Skin epidermis (tissue), 12 donors: Measurements from ENCODE around the gene KSR2.
"Not testable (repeated sequence)": the region's sequence is repeated elsewhere in the genome, so short reads cannot be mapped to it uniquely, and the experiment has no call there.

Experiments
- H3K27ac ChIP-seq, 21 experiments: fragments of 200-600 bp; sonication (generic) in 11 of 21; one replicate each; pipeline ENCODE4 v1.5.0; 2020; ENCODE audit warnings: mild to moderate bottlenecking in 3 of 21, inconsistent platforms in 2 of 21, moderate library complexity in 2 of 21
- H3K4me3 ChIP-seq, 7 experiments: fragments of 200-600 bp; sonication (generic) in 2 of 7; one replicate each; pipeline ENCODE4 v1.5.0; 2020; ENCODE audit warnings: inconsistent platforms in 2 of 7, mild to moderate bottlenecking in 2 of 7, moderate library complexity in 1 of 7

The KSR2 gene

DNA sequence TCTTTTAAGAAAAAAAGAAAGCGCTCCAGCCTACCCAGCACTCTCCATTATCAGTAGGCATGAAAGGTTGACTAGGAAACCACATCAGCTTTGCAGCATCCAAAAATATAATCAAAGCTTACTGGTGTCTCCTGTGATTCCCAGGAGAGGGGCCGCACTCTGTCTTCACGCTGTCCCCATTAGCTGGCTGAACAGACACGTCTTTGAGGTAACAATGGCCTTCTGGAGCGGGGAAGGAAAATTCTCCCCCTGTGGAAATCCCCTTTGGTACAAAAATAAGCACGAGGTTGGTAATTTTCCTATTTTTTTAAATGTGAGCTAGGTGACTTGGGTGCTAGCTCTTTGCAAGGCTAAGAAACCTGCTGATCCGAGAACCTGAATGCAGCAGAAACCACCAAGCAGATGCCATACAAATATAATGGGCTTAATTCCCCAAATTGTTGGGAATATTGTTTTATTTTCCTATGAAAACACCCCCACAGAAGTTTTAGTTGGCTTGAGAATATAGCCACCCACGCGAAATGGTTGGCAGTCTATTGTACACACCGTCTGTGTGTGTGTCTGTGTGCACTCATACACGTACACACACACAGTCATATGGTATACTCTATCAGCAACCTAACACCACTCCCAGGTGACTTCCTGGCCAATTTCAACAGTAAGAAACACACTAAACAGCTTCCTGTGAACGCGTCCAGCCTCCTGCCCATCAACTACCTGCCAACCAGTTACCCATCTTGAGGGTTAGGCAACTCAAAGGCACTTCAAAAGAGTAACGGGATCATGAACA is 71.2 kb downstream of the KSR2 start:
- Histone ChIP-seq H3K4me3 (no peak overlapping the region), H3K27ac (no peak overlapping the region)

DNA sequence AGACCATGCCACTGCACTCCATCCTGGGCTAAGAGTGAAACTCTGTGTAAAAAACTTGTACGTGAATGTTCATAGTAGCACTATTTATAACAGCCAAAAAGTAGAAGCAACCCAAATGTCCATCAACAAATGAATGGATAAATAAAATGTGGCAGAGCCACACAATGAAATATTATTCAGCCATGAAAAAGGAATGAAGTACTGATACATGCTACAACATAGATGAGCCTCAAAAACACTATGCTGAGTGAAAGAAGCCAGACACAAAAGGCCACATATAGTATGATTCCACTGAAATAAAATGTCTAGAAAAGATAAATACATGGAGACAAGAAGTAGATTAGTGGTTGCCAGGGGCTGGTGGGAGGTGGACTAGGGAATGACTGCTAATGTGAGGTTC is 72.8 kb downstream of the KSR2 start:
- H3K27ac ChIP-seq = no peak overlapping the region

DNA sequence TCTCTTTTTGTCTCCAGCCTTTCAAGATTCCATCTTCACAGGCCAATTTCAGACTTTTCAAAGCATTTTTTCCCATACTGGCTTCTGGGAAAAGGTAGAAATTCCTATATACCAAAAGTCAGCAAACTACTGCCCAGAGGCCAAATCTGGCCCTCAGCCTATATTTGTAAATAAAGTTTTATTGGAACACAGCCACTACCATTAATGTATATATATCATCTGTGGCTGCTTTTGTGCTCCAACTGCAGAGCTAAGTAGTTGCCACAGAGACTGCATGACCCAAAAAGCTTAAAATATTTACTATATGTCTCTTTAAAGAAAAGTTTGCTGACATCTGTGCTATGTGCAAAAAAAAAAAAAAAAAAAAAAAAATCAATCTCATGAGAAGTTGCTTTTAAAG is 76.3 kb downstream of the KSR2 start:
- Histone ChIP-seq H3K27ac (no peak overlapping the region), H3K4me3 (no peak overlapping the region)

More for the DNA sequence above, 72.8 kb downstream of the KSR2 start:
- no peak overlapping the region for H3K4me3 ChIP-seq

DNA sequence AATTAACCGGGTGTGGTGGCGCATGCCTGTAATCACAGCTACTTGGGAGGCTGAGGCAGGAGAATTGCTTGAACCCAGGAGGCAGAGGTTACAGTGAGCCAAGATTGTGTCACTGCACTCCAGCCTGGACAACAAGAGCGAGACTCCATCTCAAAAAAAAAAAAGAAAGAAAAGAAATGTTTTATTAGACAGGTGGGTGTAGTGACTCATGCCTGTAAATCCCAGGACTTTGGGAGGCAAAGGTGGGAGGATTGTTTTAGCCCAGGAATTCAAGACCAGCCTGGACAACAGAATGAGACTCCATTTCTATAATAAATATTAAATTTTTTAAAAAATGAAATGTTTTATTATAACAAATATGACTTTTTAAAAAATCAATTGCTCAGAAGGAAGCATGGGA is 77.5 kb downstream of the KSR2 start:
- H3K4me3 ChIP-seq, H3K27ac ChIP-seq: not testable (repeated sequence)

DNA sequence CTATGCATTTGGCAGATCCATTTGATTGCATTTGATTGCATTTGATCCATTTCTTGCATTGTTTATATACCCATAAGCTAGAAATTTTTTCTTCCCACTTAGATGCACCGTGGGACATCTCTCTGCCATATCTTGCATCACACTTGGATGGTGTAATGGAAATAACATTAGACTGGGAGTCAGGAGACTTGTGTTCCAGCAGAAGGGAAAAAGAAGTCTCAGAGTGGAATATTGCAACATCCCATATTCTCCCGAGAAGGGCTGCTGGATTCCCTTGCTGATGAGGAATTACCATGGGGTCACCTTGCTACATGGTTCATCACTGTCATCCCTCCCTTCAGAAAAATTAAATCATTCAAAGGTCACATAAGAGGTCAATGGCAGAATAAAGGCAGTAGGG is 78.1 kb downstream of the KSR2 start:
- Histone ChIP-seq H3K27ac (no peak overlapping the region), H3K4me3 (no peak overlapping the region)

GRCh38 chr12:117890137-117890536 is 78.7 kb downstream of the KSR2 start:
- no peak overlapping the region for H3K4me3 ChIP-seq

GRCh38 chr12:117889098-117889497 is 79.7 kb downstream of the KSR2 start:
- Histone ChIP-seq H3K4me3 (no peak overlapping the region), H3K27ac (no peak overlapping the region)

More at GRCh38 chr12:117890137-117890536, 78.7 kb downstream of the KSR2 start:
- no peak overlapping the region for H3K27ac ChIP-seq

DNA sequence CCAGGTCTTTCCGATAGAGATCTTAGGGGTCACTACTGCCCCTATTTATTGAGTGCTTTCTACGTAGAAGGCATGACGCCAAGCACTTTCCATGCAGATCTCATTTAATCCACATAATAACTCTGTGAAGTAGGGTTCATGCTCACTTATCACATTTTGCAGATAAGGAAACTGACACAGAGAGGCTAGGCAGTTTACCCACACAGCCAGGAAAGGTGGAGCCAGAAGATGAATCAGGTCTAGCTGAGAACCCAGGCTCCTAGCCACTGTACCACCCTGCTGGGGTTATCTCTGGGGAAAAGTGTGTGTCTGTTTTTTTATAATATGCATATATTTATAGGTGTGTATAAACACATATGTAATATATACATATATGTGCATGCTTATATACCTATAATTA is 83.6 kb downstream of the KSR2 start:
- Histone ChIP-seq H3K27ac (no peak overlapping the region), H3K4me3 (no peak overlapping the region)

- Histone ChIP-seq H3K27ac (no peak overlapping the region), H3K4me3 (no peak overlapping the region)
These were observed 84.6 kb downstream of the KSR2 start for GRCh38 chr12:117884161-117884560.

GRCh38 chr12:117882603-117883184 is 86.1 kb downstream of the KSR2 start:
- H3K4me3 ChIP-seq = no peak overlapping the region
- H3K27ac ChIP-seq = no peak overlapping the region

GRCh38 chr12:117882181-117882580 is 86.6 kb downstream of the KSR2 start:
- H3K4me3 ChIP-seq = no peak overlapping the region
- no peak overlapping the region for H3K27ac ChIP-seq

DNA sequence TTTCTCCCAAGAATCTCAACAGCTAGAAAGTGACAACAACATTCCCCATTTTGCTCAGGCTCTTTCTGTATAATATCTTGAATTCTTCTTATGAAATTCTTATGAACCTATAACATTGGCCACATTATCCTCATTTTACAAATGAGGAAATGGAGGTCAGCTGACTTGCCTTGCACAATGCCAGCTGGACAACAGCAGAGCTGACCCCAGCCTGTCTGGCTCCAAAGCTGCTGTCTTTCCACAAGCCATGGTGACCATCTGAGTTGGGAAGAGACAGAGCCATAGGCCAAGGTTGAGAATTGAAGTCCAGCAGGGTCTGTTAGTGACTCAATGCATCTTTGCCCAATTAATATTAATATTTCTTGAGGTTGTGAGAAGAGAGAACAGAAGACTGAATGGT is 87.3 kb downstream of the KSR2 start:
- no peak overlapping the region for H3K27ac ChIP-seq
- no peak overlapping the region for H3K4me3 ChIP-seq

- no peak overlapping the region for H3K4me3 ChIP-seq
- H3K27ac ChIP-seq = no peak overlapping the region
These were observed 90.2 kb downstream of the KSR2 start for GRCh38 chr12:117878605-117879004.

- Histone ChIP-seq H3K27ac (no peak overlapping the region), H3K4me3 (no peak overlapping the region)
These were observed 92.4 kb downstream of the KSR2 start for GRCh38 chr12:117876436-117876816.

DNA sequence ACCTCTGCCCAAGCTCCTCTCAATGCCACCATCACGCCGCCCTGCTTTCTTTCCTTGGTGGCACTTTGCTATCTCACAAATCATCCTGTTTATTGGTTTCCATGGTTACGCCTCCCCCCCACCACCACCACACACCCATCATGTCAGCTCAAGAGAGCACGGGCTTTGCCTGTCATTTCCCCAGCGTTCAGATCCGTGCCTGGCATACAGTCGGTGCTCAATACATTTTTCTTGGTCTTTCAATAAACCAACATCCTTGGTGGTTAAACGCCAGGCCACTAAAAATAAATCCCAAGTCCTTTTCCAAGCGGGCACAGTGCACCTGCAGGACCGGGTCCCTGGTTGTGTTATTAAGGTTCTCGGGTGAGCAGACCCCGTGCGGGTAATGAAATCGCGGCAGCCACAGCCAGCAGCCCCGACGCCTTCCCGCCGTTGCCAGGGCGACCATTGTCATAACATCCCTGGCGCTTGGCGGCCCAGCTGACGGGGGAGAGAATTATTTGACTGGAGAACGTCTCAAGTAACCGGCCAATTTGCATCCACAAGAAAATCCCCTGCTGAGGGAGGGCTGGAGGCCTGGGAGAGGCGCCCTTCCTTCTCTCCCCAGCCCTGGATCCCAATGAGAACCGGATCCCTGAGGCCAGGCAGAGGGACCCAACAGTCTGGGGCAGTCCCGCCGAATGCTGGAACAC is 92.9 kb downstream of the KSR2 start:
- Histone ChIP-seq H3K27ac (no peak overlapping the region), H3K4me3 (no peak overlapping the region)

DNA sequence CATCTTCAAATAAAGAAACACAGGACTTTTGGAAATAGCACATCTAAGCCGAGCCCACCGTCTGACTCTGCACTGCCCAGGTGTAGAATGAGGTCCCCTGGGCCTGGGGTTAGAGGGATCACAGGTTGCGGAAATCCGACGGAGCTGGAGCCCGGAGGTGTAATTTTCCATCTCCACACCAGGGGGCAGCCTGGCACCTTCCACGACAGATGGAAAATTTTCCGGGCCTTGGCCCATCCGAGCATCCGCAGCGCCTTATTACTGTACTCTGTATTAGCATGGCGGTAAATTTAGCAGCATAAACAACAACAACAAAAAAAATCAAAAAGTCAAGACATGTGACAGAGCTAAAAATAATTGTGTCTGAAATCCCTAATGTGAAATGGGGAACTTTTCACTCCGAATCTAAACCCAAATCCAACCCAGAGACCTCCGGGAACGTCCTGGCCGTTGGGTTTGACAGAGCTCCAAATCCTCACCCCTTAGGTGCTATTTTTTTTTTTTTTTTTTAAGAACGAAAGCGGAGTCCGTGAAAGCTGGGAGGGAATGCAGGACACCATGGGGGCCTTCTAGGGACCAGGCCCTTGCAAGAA is 93.9 kb downstream of the KSR2 start:
- H3K27ac ChIP-seq = no peak overlapping the region
- H3K4me3 ChIP-seq = no peak overlapping the region

DNA sequence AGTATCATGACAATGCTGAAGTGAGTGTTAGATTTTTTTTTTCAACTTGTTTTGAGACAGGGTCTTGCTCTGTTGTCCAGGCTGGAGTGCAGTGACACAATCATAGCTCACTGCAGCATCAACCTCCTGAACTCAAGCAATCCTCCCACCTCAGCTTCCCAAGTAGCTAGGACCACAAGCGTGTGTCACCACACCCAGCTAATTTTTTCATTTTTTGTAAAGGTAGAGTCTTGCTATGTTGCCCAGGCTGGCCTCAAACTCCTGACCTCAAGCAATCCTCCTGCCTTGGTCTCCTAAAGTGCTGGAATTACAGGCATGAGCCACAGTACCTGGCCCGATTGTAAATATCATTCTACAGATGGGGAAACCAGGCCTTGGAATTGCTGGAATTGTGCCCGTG is 94.6 kb downstream of the KSR2 start:
- not testable (repeated sequence) for H3K27ac ChIP-seq, H3K4me3 ChIP-seq

DNA sequence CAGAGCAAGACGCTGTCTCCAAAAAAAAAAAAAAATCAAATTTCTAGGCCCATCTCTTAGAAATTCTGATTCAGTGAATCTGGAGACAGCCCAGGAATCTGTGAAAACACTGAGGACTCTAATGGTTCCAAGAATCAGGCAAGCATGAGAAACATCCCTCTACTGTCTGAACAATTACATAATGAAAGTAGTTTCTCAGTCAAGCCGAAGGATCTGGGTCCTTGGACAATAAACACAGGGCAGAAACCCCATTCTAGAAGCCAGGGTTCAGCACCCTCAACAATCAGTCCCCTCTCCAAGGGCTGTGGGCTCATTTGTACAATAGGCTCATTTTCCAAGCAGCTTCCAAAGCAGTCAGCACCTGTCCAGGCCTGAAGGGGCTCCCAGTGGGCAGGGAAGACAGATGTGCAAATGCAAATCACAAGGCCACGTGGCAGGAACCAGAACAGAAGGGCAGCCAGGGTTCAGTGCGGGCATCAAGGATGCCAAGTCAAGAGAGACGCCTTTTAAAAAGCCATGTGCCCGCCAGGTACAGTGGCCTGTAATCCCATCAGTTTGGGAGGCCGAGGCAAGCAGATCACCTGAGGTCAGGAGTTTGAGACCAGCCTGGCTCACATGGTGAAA is 96.1 kb downstream of the KSR2 start:
- no peak overlapping the region for H3K27ac ChIP-seq

DNA sequence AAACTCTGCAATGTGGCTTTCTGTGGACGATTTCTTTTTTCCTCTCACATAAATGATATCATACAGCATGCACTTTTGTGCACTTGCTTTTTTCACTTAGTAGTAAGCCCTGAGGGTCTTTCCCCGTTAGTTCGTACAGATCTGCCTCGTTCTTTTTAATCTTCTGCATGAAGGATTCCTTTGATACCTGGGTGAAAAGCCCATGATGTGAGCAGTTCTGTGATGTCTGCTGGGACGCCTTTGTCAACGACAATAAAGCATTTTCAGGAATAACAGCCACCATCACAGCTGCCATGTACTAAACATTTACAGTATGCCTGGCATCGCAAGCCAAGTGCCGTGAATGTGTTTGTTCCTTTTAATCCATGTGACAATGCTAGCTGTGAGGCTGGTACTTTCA is 99.2 kb downstream of the KSR2 start:
- Histone ChIP-seq H3K4me3 (no peak overlapping the region), H3K27ac (no peak overlapping the region)

More for the DNA sequence above, 96.1 kb downstream of the KSR2 start:
- no peak overlapping the region for H3K4me3 ChIP-seq

- Histone ChIP-seq H3K4me3 (no peak overlapping the region), H3K27ac (no peak overlapping the region)
These were observed 101.4 kb downstream of the KSR2 start for GRCh38 chr12:117867348-117867747.
